Measurements from ENCODE around the gene AMELY. TPM values are rescaled to one million over a fixed set of nuclear protein-coding genes. Genes with fewer than 3 reads are reported as not detected.

AMELY gene
- total RNA-seq, 1 experiment from 2014 or later: not detected

DNA sequence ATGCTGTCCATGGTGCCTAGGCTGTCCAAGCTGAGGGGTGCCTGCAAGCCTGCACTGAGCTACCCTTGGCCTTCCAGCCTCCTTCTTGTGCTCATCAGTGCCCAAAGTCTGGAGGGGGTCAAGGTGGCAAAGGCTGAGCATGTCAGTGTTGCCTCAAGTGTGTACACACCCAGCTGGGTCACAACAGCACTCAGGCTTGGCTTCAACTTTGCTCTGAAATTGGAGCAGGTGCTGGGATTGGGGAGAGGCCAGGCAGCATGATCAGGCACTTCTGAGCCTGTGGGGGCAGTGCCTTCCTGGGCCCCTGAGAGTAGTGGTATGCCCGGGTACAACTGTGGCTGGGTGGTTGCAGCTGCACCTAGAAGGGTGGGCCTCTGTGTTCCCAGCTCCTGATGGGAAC, 17.7 kb upstream of the AMELY start:
- WGBS (ENCODE audit: extremely low coverage, insufficient read length, low lambda C conversion rate): no CpG with 5 or more reads among the region's 1 CpG
- Histone ChIP-seq H2BK120ac (ENCODE audit: low read depth, low read length, poor library complexity, severe bottlenecking) (no peak overlapping the region), H2AFZ (ENCODE audit: low read length) (no peak overlapping the region), H3K4me2 (ENCODE audit: insufficient read depth, insufficient read length, low read length) (no peak overlapping the region), H3K9ac (ENCODE audit: extremely low read depth, insufficient read length, low read length) (no peak overlapping the region), H2BK12ac (ENCODE audit: insufficient read length, low read depth, low read length) (no peak overlapping the region), H3K18ac (ENCODE audit: insufficient read length, low read depth, low read length) (no peak overlapping the region), H4K20me1 (ENCODE audit: control insufficient read depth, insufficient read depth, insufficient read length) (no peaks in the 10 kb centered on the region), H3T11ph (ENCODE audit: low read length) (no peak overlapping the region), H3K27ac (ENCODE audit: insufficient read length, low read depth, low read length) (no peak overlapping the region), H3K23me2 (ENCODE audit: insufficient read length, low read depth, low read length, poor library complexity, severe bottlenecking) (no peaks in the 10 kb centered on the region), H3K56ac (ENCODE audit: insufficient read length, low read depth, low read length) (no peak overlapping the region), H3K79me2 (ENCODE audit: insufficient read depth, low read length) (no peaks in the 10 kb centered on the region), H3K4me1 (ENCODE audit: insufficient read depth, low read length) (no peaks in the 10 kb centered on the region), H2BK5ac (ENCODE audit: insufficient read length, low read length) (no peak overlapping the region), H2BK20ac (ENCODE audit: low read depth, low read length, poor library complexity, severe bottlenecking) (no peak overlapping the region), H3K4ac (ENCODE audit: low read depth, low read length) (no peak overlapping the region), H3K14ac (ENCODE audit: insufficient read depth, low read length) (no peak overlapping the region), H2AK5ac (ENCODE audit: insufficient read length, low read length) (no peak overlapping the region), H3K79me1 (ENCODE audit: insufficient read depth, low read depth, low read length, poor library complexity, severe bottlenecking) (no peaks in the 10 kb centered on the region), H4K91ac (ENCODE audit: insufficient read length, low read depth, low read length) (no peak overlapping the region), H4K8ac (replicated peaks; ENCODE audit: insufficient read length, low read depth, low read length) (no peak overlapping the region), H3K27me3 (ENCODE audit: insufficient read depth, low read length) (no peaks in the 10 kb centered on the region), H4K5ac (ENCODE audit: insufficient read length, low read depth, low read length) (no peak overlapping the region), H2BK15ac (ENCODE audit: low read depth, low read length) (no peak overlapping the region), H3K9me3 (ENCODE audit: control insufficient read depth, low read depth, low read length) (no peaks in the 10 kb centered on the region), H3K23ac (ENCODE audit: insufficient read length, low read depth, low read length) (no peak overlapping the region)
- H3K4me3 Mint-ChIP-seq: no peak overlapping the region
- DNase-seq: no peak
- H3K27ac Mint-ChIP-seq: no peak overlapping the region
- no peaks in the 10 kb centered on the region for H3K4me1 Mint-ChIP-seq
- TF ChIP-seq, protein P1, sequence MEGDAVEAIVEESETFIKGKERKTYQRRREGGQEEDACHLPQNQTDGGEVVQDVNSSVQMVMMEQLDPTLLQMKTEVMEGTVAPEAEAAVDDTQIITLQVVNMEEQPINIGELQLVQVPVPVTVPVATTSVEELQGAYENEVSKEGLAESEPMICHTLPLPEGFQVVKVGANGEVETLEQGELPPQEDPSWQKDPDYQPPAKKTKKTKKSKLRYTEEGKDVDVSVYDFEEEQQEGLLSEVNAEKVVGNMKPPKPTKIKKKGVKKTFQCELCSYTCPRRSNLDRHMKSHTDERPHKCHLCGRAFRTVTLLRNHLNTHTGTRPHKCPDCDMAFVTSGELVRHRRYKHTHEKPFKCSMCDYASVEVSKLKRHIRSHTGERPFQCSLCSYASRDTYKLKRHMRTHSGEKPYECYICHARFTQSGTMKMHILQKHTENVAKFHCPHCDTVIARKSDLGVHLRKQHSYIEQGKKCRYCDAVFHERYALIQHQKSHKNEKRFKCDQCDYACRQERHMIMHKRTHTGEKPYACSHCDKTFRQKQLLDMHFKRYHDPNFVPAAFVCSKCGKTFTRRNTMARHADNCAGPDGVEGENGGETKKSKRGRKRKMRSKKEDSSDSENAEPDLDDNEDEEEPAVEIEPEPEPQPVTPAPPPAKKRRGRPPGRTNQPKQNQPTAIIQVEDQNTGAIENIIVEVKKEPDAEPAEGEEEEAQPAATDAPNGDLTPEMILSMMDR (conservative IDR thresholded peaks at IDR 0.05): no peak
- H3K9me3 Mint-ChIP-seq: no peaks in the 10 kb centered on the region
- H3K27me3 Mint-ChIP-seq (ENCODE audit: low read depth): no peaks in the 10 kb centered on the region
- no peaks in the 10 kb centered on the region for H3K36me3 Mint-ChIP-seq (ENCODE audit: insufficient read depth in 1 of 3, low read depth in 3 of 3)

All from H9 (cell line).